SK-MEL-5 (cell line): ENCODE results near the gene RABL3. TPM values are rescaled to one million over a fixed set of nuclear protein-coding genes. Genes with fewer than 3 reads are reported as not detected.
A peak's percentile ranks its signal among the peaks of the same experiment; 100 is the strongest.
"Not testable (repeated sequence)": the region's sequence is repeated elsewhere in the genome, so short reads cannot be mapped to it uniquely, and the experiment has no call there.

Source experiments
- DNase-seq: peaks from one replicate; pipeline ENCODE4 v3.0.0-alpha.2; 2016; ENCODE audit warnings: low read depth, low spot score
- in situ Hi-C: cut with HindIII; loops from 2 replicates; pipeline ENCODE4 v1.10.0; 2016; ENCODE audit warnings: low sequenced_read_pairs, high pct_unique_total_duplicates, low pct_unique_long_range_greater_than_20kb
- total RNA-seq: library from RNA; depleted of rRNA; stranded (reverse); fragments of >200 nt; shearing (Covaris generic); gene quantifications from 2 replicates; pipeline ENCODE4 v1.2.3, GENCODE V29; 2014

RABL3 gene
- total RNA-seq, 1 experiment from 2014 or later: 8.6 TPM

DNA sequence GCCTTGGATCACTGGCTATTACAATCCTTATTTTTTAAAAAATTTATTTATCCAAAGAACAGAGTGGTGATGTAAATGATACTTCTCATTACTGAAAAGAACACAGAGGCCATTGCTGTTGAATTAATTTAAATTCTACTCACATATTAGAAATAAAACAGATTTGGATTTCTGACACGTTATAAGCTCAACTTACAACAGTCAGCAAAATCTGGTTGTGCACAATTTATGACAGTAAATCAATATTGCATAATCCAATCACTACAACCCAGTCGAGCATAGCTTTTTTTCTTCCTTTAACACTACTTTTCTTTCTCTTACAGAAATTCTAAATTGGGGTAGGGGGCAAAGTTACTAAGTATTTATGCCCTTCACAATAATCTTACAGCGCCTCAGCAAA, 43.0 kb downstream of the RABL3 start:
- in situ Hi-C loops: no loop called here
- no peak for DNase-seq

DNA sequence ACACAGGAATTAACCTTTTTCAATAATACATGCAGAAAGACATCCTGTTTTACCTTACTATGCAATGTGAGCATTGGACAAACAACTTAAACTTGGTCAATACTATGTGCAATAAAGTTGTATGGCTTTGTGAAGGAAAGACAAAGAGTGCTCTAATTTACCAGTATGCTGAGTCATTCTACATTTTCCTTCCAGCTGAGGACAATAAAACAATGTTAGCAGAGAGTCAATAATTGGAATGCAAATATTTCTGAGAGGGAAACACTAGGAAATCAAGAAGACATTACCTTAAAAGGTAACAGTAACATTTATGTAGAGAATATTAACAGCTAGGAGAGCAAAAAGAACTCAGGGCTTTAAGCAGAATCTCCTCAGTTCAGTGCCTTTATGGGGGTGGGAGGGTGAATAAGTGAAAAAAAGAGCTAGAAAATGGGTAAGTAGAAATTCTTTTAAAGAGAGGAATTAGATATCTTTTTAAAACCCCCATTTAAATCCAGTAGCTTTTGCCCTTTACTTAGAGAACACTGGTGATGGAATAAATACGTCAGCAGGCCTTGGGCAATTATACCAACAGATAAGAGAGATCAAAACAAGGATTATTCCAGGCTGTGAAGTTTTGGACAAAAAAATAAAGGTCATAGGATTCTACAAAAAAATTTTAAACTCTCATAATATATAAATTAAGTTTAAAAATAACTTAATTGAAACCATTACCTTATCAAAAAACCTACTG, 48.7 kb downstream of the RABL3 start:
- in situ Hi-C loops: no loop called here
- peak; percentile 82 for DNase-seq

DNA sequence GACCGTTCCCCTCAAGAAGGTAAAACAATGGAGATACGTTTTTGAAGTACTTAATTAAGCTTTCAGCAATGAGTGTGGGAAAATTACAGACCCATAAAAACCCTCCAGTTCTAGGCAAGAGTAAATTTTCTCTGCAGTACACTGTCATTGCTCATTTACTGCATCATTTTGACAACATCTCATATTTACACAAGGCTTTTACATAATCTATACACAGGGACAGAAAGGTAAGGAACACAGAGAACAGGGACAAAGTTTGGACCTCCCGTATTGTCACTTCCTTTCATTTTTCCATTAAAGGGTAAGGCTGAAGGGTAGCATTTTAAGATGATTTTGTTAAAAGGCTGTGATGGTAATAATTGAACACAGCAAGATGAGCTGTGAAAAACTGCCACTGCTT, 52.9 kb downstream of the RABL3 start:
- in situ Hi-C loops: no loop called here
- no peak for DNase-seq

DNA sequence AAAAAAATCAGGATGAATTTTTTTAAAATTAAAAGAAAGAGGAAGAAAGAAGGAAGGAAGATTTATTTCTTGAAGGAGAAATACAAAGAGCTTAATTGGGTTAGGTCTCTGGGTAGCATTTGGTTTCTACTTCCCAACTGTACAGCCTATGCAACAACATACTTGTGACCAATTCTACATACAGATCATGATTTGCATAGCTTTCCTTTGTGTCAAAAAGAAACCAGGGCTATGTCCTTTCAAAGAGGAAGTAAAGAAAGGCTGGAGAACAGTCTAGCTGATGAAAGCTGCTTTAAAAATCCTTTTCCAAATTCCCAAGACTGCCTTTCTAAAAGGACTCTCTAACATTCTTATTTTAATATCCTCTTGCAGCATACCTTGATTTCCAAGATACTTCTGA, 54.2 kb downstream of the RABL3 start:
- no peak for DNase-seq
- in situ Hi-C loops: no loop called here

DNA sequence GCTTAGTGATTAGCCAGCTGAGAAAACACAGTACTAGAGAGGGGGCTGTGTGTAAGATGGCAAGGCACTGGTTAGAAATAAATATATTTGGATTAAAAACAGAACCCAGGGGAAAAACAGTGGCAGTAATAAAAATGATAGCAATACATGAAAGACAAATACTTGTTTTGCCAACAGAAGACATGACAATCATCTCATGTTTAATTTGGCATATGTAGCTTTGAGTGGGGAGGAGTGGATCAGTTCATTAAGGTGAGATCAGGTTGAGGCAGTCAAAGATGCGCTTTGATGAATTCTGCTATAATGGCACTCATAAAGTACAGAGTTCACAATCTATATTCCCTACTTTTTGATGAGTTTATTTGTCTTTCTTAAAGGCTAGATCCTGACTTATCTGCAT, 56.9 kb downstream of the RABL3 start:
- in situ Hi-C loops: no loop called here
- no peak for DNase-seq

DNA sequence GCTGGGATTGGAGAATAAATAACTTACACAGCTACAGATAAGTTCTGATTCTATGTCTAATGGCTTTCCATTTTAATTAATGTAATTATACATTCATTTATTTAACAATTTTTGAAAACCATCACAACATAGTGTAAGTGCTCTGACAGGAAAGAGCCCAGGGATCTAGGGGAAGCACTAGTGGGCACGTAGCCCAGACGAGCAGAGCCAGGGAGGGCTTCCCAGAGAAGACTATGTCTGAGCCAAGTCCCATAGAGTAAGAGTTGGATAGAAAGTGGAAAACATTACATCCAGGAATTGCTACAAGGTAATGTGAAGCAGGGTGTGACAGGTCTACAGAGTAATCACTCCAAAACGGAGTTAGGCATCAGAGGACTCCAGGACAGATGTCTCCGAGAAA, 57.4 kb downstream of the RABL3 start:
- in situ Hi-C loops: no loop called here
- DNase-seq: no peak

DNA sequence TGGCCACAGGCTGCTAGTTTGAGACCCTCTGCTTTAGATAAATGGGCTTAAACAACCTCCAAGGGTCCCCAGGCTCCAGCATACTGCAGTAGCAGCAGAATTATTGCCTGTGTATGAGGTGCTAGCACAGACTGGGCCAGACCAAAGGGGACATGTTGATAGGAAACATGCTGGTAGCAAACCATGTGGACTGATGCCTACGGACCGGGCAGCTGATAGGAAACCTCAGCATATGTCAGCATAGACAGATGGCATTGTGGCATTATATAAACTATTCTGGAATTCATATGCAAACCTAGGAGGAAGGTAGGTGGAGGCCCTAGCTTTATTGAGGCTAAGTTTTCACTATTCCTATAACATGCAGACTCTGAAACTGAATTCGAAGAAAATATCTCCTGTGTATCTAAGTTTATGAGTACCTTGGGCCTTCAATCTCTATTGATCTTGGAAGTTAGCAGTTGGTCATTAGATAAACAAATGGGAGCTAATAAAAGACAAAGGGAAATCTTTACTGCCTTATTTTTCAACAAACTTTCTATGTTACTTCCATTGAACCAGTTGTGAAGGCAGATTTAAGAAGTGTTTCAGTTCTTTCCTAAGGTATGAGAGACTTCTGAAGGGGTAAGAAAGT, 58.5 kb downstream of the RABL3 start:
- in situ Hi-C loops: no loop called here
- no peak for DNase-seq

DNA sequence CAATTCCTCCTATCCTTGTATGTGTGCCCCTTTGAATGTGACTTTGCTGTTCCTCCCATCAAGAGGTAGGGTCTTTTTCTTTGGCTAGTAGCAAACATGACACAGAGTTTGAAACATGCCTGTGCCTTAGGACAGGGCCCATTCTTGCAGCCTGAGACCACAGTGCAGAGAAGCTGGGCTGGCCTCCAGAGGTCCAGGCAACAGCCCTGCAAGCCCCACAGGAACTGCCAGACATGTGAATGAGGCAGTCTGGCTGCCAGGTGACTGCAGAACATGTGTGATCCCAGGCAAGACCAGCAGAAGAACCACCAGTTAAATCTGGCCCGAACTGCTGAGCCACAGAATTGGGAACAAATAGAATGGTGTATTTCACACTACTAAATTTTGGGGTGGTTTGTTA, 59.1 kb downstream of the RABL3 start:
- in situ Hi-C loops: no loop called here
- no peak for DNase-seq

DNA sequence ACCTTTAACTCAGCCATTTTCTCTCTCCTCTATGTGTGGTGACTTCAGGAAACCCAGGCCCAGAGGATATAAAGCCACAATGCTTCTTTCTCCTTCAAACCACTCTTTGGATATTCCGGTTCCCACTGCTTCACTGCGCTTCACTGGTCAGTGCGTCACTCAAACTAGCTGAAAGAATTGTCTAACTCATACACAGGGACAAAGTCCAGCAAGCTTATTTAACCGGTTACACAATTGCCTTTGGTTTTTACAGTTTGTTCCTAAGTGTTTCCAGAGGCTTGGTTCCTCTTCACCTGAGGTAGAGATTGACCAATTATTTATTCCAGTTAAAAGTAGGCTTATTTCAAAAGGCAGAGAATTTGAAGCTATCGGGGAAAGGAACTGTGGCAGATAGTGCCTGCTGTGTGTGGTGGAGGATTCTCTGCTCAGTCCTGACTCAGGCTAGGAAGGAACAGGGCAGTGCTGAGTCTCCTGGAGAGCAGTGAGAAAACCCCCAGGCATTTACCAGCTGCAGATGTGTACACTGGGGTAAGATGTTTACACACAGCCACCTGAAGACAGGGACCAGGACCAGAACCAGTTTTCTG, 60.1 kb downstream of the RABL3 start, which contains the start of gene HGD:
Gene HGD (minus strand): TSS at position 145 of the 587 bp plus-strand sequence. CDS start 128 bp downstream, at position 17.
- no peak for DNase-seq
- in situ Hi-C loops: no loop called here

DNA sequence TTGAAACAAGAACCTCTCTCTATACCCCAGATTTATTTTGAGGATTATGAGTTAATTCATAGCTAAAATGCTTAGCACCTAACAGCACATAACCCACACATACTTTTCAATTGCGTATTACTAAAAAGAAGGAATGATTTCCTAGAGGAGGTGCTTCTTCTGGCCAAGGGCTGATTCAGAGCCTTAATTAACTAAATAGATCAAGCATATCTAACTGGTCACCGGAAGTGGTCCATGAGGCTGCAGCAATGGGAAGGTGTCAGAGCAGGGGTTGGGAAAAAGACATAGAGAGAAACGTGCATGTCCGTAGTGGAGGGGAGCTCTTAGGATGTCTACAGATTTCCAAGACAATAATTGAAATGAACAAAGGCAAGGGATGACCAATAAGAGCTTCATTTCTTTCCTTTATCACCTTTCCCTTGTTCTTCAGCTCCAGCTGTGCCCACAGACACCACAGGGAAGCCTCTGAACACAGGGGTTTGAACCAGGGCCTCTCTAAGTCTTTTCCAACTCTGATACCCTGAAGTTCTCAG, 60.7 kb downstream of the RABL3 start:
- DNase-seq: no peak
- in situ Hi-C loops: no loop called here

DNA sequence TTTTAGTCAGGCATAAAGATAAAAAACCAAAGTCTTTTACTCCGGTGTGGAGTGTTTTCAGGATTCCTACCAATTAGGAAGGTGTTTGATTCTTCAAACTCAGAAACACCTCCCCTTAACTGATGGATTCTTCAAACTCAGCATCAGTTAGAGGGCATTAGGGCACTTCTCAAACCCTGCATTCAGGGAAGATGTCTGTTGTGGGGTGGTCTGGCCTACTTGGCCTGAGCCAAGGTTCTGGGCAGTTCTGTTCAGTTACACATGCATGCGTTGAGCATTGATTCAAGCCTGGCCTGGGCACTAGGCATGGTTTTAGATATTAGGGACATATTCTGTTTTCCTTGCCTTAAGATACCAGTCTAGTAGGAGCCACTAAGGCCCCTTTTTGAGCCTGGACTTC, 61.3 kb downstream of the RABL3 start:
- in situ Hi-C loops: no loop called here
- no peak for DNase-seq

DNA sequence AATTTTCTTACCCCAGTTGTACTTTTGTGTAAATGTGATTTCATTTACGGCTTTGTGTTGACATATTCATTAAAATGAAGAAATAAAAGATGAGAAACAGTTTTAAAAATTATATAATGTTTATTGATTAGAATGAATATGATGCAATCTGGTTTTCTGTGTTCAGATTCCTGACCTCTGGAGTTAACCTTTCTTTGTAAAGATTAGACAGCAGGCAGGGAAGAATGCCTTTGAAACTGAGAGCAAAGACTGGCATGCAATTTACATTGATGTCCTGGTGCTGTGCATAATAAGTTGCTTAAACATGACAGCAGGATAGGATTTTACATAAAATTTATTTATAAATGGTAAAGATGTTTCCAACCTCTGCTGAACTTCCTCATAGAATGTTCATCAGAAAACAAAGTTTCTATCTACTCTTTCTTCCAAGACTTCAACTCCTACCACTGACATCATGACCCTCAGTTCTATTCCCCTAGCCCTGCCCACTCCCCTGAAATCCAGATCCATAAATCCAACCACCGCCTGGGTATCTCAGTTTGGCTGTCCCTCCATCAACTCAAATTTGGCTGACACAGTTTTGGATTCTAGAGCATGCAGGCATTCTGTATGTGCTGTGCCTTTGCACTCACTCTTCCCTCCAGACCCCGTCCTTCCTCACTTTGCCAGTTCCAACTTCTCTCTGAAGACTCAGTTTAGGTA, 62.0 kb downstream of the RABL3 start:
- in situ Hi-C loops: no loop called here
- no peak for DNase-seq

DNA sequence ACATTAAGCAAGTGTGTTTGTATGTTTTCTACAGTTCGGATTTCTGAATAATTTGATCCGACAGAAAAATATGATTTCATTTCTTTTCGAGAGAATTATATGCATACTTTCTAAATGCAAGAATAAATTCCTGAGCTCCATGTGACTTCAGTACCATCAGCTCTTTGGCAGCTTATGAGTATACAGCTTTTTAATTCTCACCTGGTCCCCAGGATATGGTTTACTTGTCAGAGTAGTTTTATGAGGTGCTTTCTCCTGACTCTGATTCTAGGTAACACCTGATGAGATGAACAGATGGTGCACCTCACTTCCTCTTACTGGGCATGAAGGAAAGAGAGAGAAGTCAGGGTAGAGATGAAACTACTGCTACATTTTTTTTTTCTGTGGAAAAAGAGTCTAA, 63.3 kb downstream of the RABL3 start:
- in situ Hi-C loops: no loop called here

DNA sequence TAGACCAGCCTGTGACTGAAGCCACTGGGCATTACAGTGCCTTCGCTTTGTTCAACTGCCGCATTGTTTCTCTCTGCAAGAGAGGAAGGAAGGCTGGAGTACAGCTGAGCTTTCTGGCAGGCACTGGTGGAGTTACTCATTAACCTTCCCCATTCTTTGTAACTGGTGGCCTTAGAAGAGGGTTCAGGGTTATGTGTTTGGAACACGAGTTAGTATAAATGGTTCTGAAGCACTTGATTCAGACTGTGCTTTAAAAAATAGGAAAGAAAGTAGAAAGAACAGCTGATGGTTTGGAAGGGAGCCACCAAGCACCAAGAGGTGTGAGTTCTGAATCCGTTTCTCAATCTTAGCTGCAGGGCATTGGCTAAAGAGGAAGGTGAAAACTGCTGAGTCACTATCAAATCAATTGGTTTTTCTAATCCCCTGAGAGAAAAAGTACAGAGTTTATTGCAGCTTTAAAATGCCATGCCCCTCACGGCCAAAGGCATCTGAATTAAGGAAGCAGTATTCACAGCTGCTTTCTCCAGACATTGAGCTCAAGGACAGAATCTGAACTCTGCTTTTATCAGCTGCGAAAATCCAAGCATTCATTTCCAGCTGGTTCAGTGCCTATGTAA, 63.9 kb downstream of the RABL3 start:
- in situ Hi-C loops: no loop called here
- peak; percentile 71 for DNase-seq

More for the DNA sequence above, 63.3 kb downstream of the RABL3 start:
- DNase-seq: no peak

DNA sequence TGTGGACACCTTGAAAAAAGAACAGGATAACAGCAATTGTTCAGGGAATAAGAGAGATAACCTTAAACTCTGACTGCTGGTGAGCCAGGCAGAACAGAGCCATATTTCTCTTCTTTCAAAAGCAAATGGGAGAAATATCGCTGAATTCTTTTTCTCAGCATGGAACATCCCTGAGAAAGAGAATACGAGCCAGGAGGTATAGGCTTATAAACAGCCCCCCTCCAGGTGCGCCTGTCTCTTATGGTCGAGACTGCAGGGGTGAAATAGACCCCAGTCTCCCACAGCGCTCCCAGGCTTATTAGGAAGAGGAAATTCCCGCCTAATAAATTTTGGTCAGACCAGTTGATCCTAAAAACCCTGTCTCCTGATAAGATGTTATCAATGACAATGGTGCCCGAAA, 65.1 kb downstream of the RABL3 start:
- DNase-seq, in situ Hi-C loops: not testable (repeated sequence)

DNA sequence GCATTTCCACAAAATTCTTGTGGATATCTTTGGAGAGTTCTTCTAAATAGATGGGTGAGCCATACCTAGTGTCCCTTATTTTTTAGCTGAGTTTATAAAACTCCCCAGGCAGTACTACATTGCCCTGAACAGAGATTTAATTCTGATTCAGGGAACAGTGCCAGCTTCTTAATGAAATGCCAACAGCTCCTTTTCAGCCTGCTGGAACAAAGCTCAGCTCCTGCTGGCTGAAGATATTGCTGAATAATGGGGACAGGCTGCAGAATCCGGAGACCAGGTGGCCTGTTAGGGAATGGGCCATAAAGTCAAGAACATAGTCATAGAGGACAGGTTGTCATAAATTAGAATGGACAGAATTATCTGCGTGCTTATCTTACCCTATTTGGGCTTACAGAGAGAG, 69.2 kb downstream of the RABL3 start:
- in situ Hi-C loops: no loop called here
- no peak for DNase-seq

DNA sequence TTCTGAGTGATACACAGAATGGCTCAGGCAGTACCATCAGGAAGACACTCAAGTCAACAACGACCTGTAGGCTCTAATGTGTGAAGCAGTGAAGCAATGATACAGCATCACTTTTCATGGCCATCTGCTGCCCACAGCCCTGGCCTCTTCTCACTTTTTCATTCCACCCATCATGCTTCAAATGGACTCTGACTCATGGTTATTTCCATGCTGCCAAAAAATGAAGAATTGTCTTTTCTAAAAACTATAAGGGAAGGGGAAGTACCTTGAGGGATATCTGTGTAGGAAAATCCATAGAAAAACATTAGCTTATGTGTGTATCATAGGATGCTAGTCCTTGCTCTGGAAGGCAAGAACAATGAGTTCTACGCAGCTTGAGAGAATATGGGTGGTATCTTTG, 71.7 kb downstream of the RABL3 start:
- in situ Hi-C loops: no loop called here
- no peak for DNase-seq

DNA sequence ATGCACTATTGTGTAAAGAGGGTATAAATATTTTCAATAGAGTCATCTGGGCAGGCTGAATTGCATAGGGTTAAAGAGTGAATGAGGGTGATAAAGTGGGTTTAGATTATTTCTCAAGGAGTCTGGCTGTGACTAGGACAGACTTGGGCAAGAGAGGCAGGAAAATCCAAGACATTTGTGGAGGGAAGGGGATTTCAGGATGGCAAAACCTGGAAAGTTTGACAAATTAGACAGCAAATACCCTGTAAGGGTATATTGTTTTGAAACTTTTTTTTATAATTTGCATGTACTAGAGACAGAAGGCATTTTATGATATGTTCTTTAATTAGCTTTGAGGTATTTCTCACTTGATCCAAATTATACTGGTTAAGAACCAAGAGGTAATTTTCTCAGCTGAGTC, 77.4 kb downstream of the RABL3 start:
- no peak for DNase-seq
- in situ Hi-C loops: no loop called here
